ENCODE data around the gene PARVB. TPM values are rescaled to one million over a fixed set of nuclear protein-coding genes. Genes with fewer than 3 reads are reported as not detected.
A peak's percentile ranks its signal among the peaks of the same experiment; 100 is the strongest.

PARVB gene, protein sequence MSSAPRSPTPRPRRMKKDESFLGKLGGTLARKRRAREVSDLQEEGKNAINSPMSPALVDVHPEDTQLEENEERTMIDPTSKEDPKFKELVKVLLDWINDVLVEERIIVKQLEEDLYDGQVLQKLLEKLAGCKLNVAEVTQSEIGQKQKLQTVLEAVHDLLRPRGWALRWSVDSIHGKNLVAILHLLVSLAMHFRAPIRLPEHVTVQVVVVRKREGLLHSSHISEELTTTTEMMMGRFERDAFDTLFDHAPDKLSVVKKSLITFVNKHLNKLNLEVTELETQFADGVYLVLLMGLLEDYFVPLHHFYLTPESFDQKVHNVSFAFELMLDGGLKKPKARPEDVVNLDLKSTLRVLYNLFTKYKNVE
- polyA plus RNA-seq (2012; ENCODE audit: insufficient read depth, insufficient read length) = not detected

DNA sequence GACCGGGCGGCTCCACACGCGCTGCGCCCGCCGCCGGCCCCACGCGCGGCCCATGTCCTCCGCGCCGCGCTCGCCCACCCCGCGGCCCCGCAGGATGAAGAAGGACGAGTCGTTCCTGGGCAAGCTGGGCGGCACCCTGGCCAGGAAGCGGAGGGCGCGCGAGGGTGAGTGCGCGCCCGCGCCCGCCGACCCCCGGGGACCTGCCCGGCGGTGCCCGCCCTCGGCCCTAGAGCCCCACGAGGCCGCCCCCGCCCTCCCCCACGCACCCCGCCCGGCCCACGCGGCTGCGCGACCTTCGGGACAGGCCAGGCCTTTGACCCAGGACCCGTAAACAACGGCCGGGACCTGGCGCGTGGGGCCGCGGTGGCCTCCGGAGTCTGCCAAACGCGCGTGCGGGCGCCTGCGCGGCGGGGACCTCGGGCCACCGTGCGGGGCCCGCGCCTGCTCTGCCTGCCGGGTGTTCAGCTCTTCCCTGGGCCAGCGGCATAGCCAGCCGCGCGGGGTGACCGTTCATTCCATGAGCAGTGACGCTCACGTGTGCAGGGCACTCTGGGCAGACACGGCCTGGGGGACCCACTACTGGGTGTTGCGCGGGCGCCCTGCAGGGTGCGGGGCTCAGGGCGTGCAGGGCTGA, at the start of gene PARVB:
PARVB (plus strand) TSS at position 15 of the 634 bp plus-strand sequence; CDS start at position 53, 38 bp downstream.
- no peak for DNase-seq (ENCODE audit: low read depth, low spot score)
- H3K4me3 ChIP-seq (ENCODE audit: low read length) = no peak within 1 kb of the TSS

DNA sequence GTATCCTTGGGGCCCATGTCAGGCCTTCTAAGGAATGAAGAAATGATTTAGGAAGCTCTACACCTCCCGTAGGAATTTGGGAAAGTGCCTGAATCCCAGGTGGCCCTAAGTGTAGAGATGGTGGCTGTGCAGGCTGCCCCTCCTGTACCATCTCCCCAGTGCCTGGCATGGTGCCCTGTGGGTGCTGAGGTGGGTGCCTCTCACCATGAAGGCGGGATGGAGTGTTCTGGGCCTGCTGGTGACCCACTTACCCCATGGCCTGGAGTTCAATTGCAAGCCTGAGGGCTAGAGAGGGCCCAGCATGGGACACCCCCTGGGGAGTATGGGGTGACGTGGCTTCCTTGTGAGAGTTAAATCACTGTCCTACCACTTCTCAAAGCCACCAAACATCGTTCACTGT, 49.1 kb upstream of the PARVB start:
- DNase-seq (ENCODE audit: low read depth, low spot score) = no peak
- no peak overlapping the region for H3K4me3 ChIP-seq (ENCODE audit: low read length)

GRCh38 chr22:43976861-43977795, 47.0 kb upstream of the PARVB start:
- H3K4me3 ChIP-seq (ENCODE audit: low read length) = no peak overlapping the region
- no peak for DNase-seq (ENCODE audit: low read depth, low spot score)

DNA sequence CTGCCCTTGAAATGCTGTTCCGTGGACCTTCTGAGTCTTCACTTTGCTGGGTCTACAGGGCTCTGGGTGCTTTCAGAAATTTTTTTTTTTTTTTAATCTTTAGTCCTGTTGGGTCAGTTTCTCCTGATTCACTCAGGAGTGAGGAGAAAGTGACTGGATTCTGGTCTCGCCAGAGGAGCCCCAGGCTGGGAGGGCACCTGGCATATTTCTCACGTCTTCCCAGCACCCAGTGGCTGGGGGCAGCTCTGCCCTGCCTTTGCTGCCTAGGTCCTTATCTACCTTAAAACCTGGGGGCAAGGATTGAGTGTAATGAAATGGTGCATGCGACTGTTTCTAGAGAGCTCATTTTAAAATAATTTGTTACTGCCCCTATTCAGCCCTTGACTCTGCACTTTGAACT, 45.5 kb upstream of the PARVB start:
- DNase-seq (ENCODE audit: low read depth, low spot score) = no peak
- no peak overlapping the region for H3K4me3 ChIP-seq (ENCODE audit: low read length)

DNA sequence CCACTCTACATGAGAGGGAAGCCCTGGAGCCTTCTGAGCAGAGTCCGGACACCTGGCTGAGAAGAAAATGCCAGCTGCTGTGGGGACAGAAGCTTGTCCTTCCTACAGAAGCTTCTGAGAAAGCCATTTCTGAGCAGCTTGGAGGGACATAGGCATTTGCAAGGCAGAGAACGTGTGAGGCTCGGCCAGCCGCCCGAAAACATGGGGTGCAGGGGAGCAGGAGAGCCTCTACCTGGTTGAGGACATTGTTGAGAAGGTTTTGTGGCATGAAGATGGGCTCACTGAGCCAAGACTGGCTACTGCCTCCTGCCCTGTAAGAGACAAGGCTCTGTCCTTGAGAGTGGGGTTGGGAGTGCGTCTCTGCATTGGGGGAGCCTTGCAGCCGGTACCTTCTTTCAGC, 43.5 kb upstream of the PARVB start:
- no peak overlapping the region for H3K4me3 ChIP-seq (ENCODE audit: low read length)
- DNase-seq (ENCODE audit: low read depth, low spot score) = no peak

- no peak for DNase-seq (ENCODE audit: low read depth, low spot score)
- H3K4me3 ChIP-seq (ENCODE audit: low read length) = no peak overlapping the region
These were observed 43.1 kb upstream of the PARVB start for GRCh38 chr22:43980996-43981395.

GRCh38 chr22:43983808-43984207, 40.3 kb upstream of the PARVB start:
- DNase-seq (ENCODE audit: low read depth, low spot score) = no peak

GRCh38 chr22:43985532-43985931, 38.6 kb upstream of the PARVB start:
- no peak overlapping the region for H3K4me3 ChIP-seq (ENCODE audit: low read length)
- no peak for DNase-seq (ENCODE audit: low read depth, low spot score)

More at GRCh38 chr22:43983808-43984207, 40.3 kb upstream of the PARVB start:
- no peak overlapping the region for H3K4me3 ChIP-seq (ENCODE audit: low read length)

- no peak overlapping the region for H3K4me3 ChIP-seq (ENCODE audit: low read length)
- DNase-seq (ENCODE audit: low read depth, low spot score) = no peak
These were observed 35.8 kb upstream of the PARVB start for GRCh38 chr22:43988116-43988820.

- H3K4me3 ChIP-seq (ENCODE audit: low read length) = no peak overlapping the region
- no peak for DNase-seq (ENCODE audit: low read depth, low spot score)
These were observed 35.1 kb upstream of the PARVB start for GRCh38 chr22:43988960-43989359.

DNA sequence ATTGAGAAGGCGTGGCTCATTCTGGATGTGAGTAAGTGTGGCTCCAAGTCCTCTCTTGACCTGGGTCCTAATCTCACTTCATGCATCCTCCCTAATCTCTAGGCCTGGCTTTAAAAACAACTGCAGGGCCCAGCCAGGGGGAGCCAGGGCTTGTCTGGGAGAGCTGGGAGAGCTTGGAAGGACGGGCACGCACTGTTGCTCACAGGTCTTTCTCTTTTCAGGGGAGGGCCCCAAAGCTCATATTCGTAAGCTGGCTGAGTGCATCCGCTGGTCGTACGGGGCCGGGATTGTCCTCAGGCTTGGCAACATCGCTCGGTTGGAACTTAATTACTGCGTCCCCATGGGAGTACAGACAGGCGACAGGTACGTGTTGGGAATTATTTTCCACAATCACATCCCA, 34.1 kb upstream of the PARVB start:
- no peak overlapping the region for H3K4me3 ChIP-seq (ENCODE audit: low read length)
- DNase-seq (ENCODE audit: low read depth, low spot score) = no peak

- H3K4me3 ChIP-seq (ENCODE audit: low read length) = no peak overlapping the region
- DNase-seq (ENCODE audit: low read depth, low spot score) = no peak
These were observed 32.6 kb upstream of the PARVB start for GRCh38 chr22:43991316-43992020.

DNA sequence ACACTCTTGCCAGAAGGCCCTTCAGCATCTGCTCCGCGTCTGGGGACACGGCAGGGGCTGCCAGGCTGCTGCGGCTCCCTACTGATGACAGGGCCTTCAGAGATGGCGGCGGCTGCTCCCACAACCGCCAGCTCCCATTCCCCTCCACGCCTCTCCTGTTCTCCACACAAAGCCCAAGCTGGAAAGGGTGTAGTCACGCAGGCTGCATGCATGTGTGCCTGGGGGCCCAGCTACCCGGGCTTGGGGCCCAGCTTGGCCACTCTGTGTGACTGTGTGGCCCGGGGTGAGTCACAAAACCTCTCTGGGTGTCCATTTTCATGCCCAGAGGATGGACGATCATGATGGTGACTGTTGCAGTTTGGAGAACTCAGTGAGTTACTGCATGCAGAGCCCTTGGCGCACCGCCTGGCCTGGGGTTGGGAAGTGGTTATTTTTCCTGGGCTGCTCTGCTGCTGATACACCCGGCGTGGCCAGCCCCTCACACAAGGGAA, 31.7 kb upstream of the PARVB start:
- no peak overlapping the region for H3K4me3 ChIP-seq (ENCODE audit: low read length)
- DNase-seq (ENCODE audit: low read depth, low spot score) = no peak

DNA sequence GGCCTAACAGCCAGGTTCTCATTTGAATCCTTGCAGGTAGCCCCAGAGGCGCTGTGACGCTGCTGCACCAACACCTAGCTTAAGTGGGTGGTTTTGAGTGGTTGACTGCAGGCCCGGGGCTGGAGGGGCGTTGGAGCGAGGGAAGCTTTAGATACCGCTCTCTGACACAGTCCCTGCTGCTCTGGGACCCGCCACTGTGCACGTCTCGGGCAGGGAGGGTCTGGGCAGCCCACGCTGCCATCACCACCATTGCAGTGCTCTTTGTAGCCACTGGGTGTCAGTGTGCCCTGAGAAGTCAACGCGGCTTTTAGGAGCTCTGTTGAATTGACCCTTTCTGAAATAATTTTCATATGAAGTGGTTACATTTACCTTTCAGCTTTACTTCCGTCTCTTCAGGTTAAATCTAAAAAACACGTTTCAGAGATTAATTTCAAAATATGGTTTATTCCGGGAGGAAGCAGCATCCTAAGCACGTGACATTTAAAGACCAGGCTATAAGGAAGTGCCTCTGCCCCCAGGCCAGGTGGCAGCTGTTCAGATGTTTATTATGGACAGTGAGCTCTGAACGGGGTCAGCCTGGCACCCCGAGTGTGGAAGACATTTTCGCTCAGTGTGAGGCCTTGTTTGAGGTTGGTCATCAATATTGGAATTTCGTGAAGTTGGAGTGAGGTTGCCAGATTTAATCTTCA, 30.9 kb upstream of the PARVB start:
- peak; percentile 47 for DNase-seq (ENCODE audit: low read depth, low spot score)
- H3K4me3 ChIP-seq (ENCODE audit: low read length) = no peak overlapping the region

GRCh38 chr22:43994006-43994405, 30.1 kb upstream of the PARVB start:
- DNase-seq (ENCODE audit: low read depth, low spot score) = no peak

DNA sequence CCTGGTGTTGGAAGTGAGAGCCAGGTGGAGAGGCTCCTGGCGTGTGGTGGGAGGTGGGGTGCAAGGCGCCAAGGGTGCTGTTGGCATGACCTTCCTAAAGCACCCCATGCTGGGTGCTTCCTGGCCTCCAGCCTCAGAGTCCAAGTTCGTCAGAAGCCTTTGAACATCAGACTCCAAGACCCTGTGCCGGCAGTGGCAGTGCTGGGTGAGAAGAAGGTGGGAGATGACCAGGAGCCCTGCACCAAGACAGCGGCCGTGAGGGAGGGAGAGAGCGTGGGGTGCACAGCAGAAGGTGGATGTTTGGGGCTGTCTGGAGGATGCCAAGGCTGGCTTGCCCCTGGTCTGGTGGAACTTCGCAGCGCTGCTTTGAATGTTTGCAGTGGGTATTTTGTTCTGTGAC, 29.7 kb upstream of the PARVB start:
- H3K4me3 ChIP-seq (ENCODE audit: low read length) = no peak overlapping the region
- DNase-seq (ENCODE audit: low read depth, low spot score) = no peak

More at GRCh38 chr22:43994006-43994405, 30.1 kb upstream of the PARVB start:
- H3K4me3 ChIP-seq (ENCODE audit: low read length) = no peak overlapping the region

GRCh38 chr22:43995057-43995685, 28.9 kb upstream of the PARVB start:
- no peak overlapping the region for H3K4me3 ChIP-seq (ENCODE audit: low read length)

More at GRCh38 chr22:43995057-43995685, 28.9 kb upstream of the PARVB start:
- no peak for DNase-seq (ENCODE audit: low read depth, low spot score)

All from Jurkat, Clone E6-1 (cell line).